ENCODE measurements around the gene ACTG2.

The ACTG2 gene

DNA sequence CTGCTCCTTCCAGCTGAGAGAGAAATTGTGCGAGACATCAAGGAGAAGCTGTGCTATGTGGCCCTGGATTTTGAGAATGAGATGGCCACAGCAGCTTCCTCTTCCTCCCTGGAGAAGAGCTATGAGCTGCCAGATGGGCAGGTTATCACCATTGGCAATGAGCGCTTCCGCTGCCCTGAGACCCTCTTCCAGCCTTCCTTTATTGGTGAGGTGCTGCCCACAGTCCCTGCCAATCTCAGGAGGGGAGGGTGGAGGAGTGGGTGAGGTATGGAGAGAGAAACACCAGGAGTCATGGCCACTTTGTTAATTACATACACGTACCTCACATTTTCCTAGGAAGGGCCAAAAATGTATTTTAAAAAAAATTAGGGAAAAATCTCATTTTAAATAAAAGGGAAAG, 21.9 kb downstream of the ACTG2 start:
- no peak for DNase-seq (ENCODE audit: low spot score)

DNA sequence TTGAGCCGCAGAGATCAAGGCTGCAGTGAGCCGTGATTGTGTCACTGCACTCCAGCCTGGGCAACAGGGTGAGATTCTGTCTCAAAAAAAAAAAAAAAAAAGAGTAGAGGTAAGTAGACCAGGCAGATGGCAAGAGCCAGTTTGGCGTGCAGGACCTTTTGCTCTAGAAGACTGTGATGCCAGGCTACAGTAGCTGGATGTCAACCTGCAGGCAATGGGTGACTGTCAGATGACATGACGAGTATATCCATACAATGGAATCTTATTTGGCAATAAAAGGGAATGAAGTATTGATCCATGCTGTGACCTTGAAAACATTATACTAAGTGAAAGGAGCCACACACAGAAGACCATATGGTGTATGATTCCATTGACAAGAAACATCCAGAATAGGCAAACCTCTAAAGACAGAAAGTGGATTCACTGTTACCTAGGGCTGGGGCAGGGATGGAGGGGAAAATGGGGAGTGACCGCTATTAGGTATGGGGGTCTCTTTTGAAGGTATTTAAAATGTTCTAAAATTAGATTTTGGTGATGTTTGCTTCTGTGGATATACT, 22.7 kb downstream of the ACTG2 start:
- no peak for DNase-seq (ENCODE audit: low spot score)

DNA sequence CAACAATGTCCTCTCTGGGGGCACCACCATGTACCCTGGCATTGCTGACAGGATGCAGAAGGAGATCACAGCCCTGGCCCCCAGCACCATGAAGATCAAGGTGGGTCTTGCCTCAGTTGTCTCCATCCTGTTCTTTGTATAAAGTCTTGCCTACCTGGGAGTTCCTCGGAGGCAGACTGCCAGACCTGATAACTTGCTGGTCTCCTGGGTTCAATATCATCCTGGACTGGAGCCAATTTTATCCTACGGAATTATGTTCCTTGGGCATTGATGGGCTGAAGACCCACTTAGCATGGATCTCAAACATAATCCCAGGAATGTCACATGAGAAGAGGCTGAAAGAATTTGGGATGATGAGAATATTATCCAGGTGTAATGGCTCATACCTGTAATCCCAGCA, 23.9 kb downstream of the ACTG2 start:
- no peak for DNase-seq (ENCODE audit: low spot score)

DNA sequence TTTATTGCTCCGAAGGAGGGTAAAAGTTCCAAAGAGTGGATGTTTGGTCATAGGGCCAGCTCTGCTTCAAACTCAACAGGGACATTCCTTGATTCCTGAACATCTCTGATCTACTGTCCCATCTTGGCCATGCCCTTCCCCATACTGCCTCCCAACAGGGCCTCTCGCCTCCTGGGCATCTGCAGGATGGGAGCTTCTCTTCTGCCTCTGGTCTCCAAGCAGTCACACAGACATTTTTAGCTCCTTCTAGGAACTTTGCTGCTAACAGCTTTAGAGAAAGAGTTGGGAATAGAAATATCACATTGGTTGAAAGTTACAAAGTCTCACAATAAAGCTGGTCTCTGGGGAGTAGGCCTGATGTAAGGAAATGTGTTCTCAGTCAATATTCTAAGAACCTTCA, 24.5 kb downstream of the ACTG2 start:
- no peak for DNase-seq (ENCODE audit: low spot score)

DNA sequence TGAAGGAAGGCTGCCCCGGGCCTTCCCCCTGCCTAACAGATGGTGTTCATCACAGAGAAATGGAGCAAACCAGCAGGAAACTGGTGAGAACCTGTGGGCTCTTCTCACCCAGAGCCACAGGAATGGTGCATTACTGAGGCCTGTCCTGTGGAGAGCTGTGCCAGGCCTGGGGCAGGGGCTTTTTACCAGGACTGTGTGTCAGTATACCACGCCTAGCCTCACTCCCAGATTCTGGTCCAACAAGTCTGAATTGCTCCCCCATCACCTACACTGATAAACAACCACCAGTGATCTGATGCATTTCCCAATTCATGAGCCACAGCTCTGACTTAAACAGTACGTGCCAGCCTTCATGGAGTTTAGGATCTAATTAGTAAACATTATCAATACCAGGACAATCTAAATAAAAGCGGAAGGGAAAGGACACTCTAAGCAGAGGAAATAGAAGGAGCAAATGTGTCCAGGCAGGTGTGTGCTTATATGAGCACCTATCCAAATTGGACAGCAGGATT, 24.9 kb downstream of the ACTG2 start:
- no peak for DNase-seq (ENCODE audit: low spot score)

DNA sequence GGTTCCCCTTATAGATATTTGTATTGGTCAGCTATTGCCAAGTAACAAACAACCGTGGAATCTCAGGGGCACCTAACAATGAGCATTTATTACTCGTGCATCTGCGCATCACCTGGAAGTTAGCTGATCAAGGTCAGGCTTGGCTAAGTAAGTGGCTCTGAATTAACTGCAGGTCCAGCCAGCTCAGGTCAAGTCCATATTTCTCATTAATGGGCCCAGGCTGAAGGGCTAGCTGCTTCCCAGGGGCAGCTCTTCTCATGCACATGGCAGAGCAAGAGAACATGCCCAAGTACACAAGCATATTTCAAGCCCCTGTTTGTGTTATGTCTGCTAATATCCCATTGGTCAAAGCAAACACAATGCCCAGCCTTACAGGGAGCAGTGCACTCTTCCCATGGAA, 26.0 kb downstream of the ACTG2 start:
- no peak for DNase-seq (ENCODE audit: low spot score)

DNA sequence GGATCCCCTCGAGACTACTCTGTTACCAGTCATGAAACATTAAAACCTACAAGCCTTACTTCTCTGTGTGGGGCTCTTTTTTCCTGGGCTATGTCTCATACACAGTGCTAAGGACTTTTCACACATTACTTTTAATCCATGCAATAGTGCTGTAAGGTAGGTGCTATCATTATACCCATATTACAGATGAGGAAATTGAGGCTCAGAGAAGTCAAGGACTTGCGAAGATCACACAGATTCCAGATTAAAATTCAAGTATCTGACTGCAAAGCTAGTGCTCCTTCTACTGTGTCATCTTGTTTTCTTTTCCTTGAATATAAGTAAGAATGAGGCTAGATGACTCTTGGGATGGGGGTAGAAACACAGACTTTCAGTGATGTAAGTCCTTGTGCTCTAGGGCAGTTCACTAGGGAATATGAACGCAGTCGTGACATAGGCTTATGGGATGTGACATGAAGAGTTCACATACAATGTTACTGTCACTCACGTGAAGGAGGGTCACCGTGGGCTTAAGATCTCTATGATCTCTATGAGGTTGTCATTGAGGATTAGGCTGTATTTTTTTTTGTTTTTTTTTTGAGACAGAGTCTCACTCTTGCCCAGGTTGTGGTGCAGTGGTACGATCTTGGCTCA, 26.9 kb downstream of the ACTG2 start:
- no peak for DNase-seq (ENCODE audit: low spot score)

DNA sequence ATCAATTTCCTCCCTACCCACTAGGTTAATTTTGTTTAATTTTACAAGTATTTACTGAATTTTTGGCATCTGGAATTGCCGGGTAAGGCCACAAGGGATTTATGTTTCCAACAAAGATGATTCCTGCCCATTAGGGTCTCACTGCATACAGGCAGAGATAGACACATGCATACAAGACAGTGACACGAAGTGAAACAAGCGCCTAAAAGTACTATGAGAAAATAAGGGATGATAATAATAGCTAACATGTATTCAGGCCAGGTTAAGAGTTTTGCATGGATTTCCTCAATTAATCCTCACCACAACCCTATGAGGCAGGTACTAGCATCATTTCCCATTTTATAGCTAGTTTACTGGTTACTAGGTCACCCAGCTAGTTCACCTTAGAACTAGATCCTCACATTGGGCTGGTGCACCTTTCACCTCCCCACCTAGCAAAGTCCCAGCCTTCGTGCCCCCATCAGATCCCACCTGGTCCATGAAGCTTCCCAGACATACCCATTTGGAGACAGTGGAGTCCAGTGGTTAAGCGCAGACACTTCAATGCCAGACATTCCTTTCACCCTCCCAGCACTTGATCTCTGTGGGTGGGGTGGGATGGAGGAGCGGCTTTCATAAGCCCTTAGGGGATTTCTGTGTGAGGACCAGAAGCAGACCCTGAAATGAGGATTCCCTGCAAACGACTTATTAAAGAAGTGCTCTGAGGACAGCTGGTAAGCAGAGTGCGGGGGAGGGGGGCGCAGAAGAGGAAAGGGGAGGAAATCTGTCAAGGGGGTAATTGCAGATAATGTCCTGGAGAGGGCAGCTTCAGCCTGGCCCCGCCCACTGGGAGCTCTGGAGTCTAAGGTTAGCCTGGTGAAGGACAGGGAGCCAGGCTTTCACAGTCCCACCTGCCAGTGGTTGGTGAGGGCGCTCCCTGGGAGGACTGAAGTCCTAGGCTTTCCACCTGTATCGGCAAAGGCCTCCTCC, 28.1 kb downstream of the ACTG2 start:
- DNase-seq (ENCODE audit: low spot score): no peak

DNA sequence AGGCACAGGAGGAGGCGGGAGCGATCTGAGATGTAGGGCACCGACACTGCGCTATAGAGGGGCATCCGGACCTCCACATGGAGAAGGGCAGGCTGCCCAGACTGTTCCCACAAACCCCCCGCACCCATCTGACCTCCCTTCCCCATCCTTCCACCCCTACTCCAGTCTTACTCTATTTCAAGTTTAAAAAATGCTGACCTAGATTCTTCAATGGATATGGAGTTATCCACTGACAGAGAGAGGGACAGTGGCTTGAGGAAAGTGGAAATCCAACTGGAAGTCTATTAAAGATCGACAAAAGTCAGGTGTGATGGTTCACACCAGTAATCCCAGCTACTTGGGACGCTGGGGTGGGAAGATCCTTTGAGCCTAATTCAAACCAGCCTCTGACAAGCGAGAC, 28.8 kb downstream of the ACTG2 start:
- DNase-seq (ENCODE audit: low spot score): no peak

DNA sequence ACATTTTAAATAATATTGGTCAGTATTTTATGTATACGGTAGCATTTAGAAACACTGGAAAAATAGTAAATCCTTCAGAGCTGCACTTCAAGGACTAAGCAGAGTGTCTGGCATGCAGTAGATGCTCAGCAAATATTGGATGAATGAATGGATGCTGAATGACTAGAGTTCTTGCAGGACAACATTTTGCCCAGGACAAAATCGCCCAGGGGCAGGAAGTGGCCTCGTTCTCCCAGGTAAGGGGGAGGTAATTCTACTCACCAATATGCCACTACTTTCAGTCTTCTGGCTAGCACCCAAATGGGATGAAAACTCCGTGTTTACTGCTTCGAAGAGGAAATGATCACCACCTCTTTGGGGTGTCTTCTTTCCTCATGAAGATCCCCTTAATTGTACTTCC, 29.9 kb downstream of the ACTG2 start:
- no peak for DNase-seq (ENCODE audit: low spot score)

DNA sequence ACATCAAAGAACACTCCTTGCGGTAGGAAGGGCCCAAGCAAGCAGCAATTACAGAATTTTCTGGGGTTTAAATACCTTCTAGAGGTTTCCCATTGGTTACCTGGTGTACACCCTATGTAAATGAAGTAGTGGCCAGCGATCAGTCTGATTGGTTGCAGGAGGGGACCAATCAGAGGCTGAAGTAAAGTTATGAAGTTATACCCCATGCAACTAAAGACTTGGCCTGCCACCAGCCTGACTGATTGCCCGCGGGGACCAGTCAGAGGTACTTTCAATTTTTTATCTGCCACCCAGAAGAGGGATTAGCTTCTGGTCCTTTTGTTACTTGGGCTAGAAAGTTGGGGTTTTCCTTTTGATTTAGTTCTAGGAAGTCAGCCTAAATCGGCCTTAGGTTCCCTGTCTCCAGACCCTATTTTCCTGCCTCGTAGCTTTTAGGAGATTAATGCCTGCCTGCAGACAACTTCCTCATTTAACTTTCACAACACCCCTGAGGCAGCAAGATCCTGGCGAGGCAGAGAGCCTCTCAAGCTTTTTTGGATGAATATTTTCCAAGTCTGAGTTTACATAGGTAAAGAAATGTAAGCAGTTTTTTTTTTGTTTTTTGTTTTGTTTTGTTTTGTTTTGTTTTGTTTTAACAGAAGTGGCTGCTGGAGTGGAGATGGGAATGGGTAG, 32.4 kb downstream of the ACTG2 start:
- DNase-seq (ENCODE audit: low spot score): no peak

DNA sequence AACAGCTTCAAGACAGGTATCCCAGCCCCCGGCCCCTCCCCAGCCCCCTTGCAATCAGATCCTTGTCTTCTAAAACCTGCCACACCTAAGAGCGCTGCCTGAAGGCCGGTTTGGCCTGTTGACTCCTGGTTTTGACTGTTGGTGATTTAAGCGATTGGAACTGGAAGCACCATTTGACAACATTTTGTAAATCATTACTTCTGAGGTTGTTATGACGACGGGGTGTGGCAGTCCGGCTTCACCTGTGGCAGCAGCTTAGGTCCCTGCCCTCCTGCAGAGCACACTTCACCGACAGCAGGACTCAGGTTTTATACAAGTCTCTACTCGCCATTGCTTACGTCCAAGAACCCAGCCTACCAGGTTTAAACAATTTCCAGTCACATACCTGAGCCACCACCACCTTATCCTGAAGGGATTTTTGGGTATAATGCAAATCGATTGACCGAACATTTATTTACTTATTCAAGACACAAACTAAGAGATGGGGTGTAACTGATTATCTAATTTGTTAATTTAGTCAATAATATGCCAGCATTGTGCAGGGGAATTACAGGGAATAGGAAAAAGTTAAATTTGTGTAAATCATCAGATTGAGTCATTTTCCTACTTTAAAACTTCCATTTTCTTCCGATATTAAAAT, 33.2 kb downstream of the ACTG2 start:
- DNase-seq (ENCODE audit: low spot score): no peak

DNA sequence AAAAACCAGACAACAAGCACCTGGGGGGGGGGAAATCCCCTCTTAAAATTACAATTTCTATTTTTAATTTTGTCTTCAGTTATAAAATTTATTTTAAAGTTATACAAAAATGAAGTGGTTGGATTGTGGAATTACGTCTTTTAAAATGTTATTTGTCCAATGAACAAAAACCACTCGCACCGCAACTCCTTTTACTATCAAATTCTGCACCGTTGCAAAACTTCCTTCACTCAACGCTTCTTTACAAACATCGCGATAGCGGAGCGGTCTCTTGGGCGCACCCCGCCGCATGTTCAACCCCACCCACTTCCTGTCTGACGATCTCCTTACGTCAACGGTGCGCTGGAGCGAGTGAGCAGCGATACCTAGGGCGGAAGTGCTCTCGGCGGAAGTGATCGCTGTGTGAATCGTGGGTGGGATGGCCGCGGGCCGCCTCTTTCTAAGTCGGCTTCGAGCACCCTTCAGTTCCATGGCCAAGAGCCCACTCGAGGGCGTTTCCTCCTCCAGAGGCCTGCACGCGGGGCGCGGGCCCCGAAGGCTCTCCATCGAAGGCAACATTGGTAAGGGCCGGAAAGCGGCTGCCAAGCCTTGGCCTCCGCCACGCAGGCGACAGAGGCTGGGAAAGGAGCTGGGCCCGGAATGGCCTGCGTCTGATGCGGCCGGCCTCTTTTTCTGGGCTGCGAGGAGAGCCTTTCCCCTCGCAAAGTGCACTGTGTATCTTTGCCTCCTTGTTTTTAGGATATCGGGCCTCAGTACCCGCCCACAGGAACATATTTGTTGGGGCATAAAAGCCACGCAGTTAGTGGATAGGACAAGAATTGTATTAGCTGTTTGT, 33.9 kb downstream of the ACTG2 start, which contains the start of gene DGUOK:
Gene DGUOK, plus strand, starts transcription at position 388 of the 835 bp plus-strand sequence. Its CDS starts 31 bp downstream, at position 419.
- peak; percentile 96 for DNase-seq (ENCODE audit: low spot score)

DNA sequence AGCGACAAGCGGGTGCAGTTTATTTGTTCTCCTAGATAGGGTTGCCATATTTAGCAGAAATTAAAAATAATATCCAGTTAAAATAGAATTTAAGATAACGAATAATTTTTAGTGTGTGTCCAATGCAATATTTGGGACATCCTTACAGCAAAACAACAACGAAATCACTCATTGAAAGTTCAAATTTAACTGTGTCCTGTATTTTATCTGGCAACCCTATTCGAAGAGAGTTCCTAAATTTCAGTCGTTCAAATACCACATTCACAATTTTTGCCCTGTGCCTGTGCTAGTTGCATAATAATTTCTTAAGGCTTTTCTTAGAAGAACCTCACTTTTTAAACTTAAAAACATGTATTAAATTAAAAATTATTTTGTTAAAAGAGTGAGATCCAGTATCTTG, 34.5 kb downstream of the ACTG2 start:
- no peak for DNase-seq (ENCODE audit: low spot score)

DNA sequence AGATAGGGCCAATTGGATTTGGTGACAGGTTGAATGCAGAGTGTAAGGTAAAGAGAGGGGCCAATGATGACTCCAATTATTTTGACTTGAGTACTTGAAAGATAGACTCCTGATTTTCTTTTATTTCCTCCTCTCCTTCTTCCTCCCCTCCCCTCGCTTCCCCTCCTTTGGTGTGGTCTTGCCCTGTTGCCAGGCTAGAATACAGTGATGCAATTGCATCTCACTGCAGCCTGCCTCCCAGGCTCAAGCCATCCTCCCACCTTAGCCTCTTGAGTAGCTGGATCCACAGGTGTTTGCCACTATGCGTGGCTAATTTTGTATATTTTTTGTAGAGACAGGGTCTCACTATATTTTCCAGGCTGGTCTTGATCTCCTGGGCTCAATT, 36.1 kb downstream of the ACTG2 start:
- DNase-seq (ENCODE audit: low spot score): no peak

DNA sequence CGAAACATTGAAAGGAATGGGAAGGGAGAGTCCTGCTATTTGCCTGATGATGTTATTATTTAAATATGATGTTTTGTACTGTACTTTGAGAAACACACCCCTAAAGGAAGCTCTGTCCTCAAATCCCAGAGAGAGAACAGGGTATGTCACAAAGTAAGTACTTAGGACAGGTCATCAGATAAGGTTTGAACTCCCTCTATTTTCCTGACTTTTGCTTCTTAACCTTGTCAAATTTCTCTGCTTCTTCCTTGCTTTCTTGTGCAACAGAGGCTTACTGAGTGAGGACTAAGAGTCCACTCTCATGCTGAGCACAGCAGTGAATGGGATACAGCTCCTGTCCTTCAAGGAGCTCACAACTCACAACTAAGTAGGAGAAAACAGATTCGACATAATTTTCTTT, 37.6 kb downstream of the ACTG2 start:
- DNase-seq (ENCODE audit: low spot score): no peak

DNA sequence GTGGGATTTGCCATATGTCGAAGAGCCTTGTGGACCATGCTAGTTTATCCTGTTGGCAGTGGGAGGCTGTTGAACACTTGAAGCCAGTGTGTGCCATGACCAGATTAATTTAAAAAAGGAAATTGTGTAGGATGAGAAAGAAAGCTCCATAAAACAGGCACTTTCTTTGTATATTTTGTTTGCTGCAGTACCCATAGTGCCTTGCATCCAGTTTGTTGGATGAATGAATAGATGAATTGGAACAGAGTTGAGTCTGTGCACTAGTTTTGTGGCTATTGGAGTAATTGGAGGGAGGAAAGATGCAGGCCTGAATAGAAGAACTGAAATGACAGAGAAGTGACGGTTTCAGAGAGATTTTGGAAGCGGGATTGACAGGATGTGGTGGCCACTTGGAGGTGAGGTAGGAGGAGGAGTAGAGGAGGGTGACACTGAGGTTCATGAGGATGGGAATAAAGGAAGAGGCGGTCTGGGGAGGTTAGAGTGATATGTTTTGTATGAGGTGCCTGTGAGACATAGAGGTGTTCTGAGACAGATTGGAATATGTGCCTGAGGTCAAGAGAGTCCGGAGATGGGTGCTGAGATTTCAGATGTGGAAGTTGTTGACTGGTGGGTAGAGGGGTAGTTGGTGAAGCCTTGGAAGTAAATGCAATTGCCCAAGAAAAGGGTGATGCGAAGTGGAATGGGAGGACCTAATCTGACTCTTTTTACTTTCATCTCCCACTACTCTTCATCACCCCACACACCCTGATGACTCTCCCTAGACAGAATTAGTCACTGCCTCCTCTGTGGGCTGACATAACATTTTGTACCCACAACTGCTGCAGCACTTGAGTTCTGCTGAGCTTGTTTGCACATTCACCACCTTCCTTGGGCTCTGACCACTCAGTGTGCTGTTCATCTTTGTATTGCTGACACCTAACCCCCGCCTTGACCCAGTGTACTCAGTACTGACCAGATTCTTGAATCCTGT, 39.0 kb downstream of the ACTG2 start:
- DNase-seq (ENCODE audit: low spot score): peak; percentile 53

DNA sequence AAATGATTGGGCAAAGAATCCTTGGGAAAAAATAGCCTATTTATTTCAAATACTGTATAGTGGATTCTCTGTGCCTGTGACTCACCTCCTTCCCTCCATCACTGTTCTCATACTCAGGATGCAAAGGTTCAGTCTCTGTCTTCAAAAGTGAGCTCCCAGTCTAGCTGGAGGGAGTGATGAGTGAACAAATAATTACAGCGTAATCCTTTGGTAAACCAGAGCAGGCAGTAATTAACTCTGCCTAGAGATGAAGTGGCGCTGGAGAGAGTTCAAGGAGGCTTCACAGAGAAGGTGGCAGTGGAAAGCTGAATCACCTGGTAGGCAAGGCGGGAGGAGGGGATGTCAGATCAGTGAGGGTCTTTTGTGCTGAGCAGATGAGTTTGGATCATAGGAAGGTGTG, 40.4 kb downstream of the ACTG2 start:
- DNase-seq (ENCODE audit: low spot score): no peak

DNA sequence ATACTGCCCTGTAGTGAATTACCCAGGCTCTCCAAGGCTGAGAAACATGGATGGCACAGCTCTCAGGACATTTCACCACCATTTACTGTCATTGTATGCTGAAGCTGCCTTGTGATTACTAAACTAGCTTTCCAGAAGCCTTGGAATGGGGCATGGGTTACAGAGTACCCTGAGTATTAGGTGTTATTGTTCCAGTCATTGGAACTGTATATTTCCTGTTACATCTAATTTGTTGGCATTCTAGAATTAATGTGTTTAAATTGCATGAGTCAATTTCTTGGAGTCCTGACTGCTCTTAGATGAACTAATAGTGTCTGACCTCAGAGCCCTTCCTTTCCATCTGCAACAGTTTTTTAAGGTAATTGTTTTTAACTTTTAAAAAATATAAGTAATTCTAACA, 42.8 kb downstream of the ACTG2 start:
- DNase-seq (ENCODE audit: low spot score): no peak
